HK-2 (cell line): ENCODE data around the gene NIPA2.
"Not testable (repeated sequence)": the region's sequence is repeated elsewhere in the genome, so short reads cannot be mapped to it uniquely, and the experiment has no call there.

Source experiments
- DNase-seq: peaks from one replicate; pipeline ENCODE4 v3.0.0-alpha.2; 2018; ENCODE audit not compliant: unreplicated experiment

NIPA2 gene

DNA sequence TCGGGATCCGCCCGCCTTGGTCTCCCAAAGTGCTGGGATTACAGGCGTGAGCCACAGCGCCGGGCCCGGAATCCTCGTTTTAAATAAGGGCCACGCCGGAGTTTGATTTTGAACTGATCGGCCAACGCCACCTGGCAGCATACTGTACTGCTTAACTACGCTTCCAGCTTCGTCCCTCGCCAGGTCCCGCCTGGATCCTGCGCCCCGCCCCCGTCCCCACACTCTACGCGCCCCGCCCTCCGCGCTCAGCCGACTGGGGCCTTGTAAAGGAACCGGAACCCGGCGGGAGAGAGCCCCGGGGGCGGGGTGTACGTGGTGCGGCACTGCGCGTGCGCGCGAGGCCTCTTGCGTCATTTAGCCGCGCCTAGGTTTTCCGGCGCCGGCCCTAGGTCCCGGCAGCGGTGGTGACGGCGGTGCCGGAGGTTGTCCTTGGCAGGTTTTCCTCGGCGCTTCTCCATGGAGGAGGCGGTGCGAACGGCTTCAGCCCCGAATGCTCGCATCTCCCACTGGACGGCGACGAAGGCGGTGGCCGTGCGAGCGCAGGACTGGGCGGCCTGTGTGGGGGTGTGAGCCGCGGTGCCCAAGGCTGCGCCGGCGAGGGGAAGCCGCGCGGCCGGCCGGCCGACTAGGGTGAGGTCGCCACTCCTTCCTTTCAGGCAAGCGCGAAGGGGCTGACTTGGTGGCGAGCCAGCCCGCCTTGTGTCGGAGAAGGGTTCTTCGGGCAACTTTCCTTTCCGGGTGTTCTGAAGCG lies at the start of gene NIPA2:
TSS of gene NIPA2 (plus strand) at position 375 of the 751 bp plus-strand sequence. CDS start 13,066 bp downstream, outside the sequence.
- peak; percentile 97 for DNase-seq

- no peak for DNase-seq
These were observed 44.4 kb upstream of the NIPA2 start for GRCh38 chr15:22794063-22794462.

- DNase-seq: no peak
These were observed 43.8 kb upstream of the NIPA2 start for GRCh38 chr15:22794621-22795167.

- DNase-seq: no peak
These were observed 43.0 kb upstream of the NIPA2 start for GRCh38 chr15:22795206-22796063.

DNA sequence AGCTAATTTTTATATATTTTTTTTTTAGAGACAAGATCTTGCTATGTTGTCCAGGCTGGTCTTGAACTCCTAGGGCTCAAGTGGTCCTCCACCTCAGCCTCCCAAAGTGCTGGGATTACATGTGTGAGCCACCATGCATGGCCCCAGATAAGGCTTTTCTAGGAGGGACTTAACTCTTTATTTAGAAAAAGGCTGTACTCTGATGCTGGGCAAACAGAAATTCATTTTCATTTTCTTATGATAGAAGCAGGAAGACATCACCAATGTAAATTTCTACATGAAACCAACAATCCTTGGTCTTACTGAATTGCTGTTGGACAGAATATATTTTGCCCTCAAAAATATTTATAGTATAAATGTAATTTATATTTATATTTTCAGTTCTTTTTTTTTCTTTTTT lies 42.4 kb upstream of the NIPA2 start:
- no peak for DNase-seq

GRCh38 chr15:22799902-22800301 lies 38.6 kb upstream of the NIPA2 start:
- no peak for DNase-seq

DNA sequence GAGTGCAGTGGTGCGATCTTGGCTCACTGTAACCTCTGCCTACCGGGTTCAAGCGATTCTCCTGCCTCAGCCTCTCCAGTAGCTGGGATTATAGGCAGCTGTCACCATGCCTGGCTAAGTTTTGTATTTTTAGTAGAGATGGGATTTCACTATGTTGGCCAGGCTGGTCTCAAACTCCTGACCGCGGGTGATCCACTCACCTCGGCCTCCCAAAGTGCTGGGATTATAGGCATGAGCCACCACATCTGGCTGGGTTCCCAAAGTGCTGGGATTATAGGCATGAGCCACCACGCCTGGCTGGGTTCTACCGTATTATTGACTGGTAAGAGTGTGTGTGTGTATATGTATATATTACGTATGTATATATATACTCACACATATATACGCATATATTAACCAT lies 35.5 kb upstream of the NIPA2 start:
- DNase-seq: not testable (repeated sequence)

GRCh38 chr15:22806156-22806555 lies 32.3 kb upstream of the NIPA2 start:
- no peak for DNase-seq

DNA sequence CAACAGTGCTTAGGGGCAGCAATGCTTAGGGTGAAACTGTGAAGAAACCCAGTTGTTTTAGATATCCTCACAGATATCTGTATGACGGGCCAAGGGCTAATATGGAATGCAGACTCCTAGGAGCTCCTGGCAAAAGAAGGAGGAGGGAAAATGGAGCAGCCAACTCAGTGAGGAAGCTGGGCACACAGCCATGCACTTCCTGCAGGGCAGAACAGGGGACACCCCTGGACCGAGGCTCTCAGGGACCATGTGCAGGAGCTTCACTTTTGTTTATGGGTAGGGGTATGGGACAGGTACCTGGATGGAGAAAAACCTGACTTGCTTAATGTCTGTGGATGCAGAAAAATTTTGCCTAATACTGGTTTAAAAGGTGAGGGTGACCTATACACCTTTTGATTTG lies 31.8 kb upstream of the NIPA2 start:
- no peak for DNase-seq

- DNase-seq: not testable (repeated sequence)
These were observed 30.6 kb upstream of the NIPA2 start for GRCh38 chr15:22807831-22808230.

DNA sequence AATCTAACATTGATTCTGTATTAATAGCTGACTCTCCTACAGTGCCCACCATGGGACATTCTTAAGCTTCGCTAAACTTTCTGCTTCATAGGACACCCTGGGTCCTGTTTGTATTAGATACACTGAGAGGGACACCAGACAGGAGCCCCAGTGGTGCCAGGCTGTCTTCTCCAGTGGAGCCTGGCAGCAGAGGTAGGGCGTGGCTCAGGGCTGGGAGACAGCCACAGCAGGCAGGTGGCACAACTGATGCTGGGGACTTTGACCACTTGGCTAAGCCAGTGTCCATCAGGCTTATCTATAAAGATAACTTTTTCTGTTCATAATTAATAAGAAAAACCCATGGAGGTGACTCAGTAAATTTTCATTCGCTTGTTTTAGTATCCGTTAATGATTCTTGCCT lies 30.2 kb upstream of the NIPA2 start:
- DNase-seq: no peak

GRCh38 chr15:22808761-22809280 lies 29.6 kb upstream of the NIPA2 start:
- no peak for DNase-seq

DNA sequence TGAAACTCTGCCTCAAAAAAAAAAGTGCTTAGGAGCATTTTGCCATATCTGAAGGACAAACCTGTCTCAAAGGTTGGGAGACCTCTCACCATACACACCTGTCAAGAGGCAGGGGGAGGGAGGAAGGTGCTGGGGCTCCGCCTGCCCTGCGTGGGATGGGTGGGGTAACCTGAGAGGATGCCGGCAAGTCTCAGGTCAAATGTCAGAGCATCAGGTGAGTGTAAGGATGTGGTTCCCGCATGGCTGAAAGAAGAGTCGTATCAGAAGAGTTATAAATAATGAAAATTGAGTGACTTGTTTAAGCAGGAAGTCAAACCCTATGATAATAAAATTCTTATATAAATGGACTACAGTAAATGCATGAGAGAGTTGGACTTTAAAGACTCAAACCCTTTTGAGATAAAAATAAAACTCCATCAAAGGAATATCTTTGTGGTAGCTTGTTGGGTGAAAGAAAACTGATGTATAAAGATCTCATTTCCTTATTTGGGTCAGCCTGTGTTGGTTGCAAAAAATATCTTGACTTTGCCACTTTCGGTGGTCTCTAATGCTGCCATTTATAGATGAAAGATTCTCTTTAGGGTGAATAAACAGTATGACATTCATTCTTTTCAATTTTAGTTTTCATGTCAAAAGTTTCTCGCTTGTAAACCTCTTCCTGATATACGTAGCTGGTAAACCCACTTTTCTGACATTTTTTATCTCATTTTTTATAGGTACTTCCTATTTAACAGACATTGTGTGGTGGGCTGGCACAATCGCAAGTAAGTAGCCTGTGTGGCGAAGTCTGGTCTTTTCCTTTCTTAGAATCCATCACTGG lies 28.2 kb upstream of the NIPA2 start:
- no peak for DNase-seq

DNA sequence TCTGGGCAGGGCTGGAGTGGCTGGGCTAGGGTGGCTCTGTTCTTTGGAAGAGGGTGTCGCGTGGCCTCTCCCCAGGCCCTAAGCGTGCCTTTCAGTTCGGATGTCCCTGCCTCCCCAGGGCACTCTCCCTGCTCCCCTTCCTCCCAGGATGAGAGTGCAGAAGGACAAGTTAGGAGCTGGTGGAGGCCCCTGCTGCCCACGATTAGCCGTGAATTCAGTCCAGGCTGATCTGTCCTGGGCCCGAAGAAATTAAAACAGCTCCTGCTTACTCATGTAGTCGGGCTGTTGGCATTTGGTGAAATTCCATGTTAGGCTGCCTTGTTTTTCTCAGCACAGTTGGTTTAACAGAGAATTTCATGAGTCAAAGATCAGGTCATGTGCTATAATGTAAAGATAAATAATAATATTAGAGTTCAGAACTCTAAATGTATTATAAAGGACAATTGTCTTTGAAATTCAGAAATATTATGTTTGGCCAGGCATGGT lies 27.6 kb upstream of the NIPA2 start:
- DNase-seq: no peak

GRCh38 chr15:22811640-22812039 lies 26.8 kb upstream of the NIPA2 start:
- no peak for DNase-seq

DNA sequence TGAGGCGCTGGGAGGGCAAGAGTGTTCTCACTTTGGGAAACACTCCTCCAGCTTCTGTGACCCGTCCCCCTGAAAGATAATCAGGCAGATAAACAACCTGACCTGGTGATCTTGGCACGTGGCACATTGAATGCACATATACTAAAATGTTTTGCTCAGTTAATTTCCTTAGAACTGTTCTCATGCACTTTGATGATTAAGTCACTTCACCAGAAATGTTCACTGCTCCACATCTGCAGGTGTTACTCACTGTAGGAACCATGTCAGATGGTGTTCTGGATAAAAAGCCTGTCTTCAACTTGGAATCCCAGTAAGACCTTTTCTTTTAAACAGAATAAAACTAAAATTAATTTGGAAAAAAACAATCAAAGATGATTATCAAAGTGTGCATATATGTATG lies 24.6 kb upstream of the NIPA2 start:
- DNase-seq: no peak

DNA sequence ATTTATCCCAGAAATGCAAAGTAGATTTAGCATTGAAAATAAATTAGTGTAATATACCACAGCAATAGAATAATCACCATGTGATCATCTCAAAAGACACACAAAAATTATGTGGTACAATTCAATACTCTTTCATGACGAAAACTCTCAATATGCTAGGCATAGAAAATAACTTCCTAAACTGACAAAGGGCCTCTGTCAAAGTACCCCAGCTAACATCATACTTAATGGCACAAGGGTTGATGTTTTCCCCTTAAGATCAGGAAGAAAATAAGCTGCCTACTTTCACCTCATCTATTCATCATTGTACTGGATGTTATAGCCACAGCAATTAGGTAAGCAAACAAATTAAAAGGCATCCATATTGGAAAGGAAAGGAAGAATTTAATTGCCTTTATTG lies 22.7 kb upstream of the NIPA2 start:
- no peak for DNase-seq

DNA sequence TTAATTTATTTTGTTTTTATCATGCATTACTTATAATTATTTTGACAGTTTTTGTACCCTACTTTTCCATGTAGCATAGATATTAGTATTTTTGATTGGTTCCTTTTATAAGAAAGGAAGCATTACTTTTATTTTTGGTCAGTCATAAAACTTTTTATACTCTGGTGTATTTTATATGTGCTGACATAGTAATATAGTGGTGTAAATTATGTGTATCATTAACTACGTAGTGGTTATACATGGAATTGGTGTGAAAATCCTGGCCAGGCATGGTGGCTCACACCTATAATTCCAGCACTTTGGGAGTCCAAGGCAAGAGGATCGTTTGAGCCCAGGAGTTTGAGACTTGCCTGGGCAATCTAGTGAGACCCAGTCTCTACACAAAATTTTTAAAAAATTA lies 18.8 kb upstream of the NIPA2 start:
- no peak for DNase-seq

- DNase-seq: no peak
These were observed 14.9 kb upstream of the NIPA2 start for GRCh38 chr15:22823495-22824128.

GRCh38 chr15:22827125-22827524 lies 11.3 kb upstream of the NIPA2 start:
- no peak for DNase-seq

GRCh38 chr15:22831473-22831872 lies 7.0 kb upstream of the NIPA2 start:
- DNase-seq: no peak
